Stimulated activated CD8-positive, alpha-beta memory T cell treated with anti-CD3 and anti-CD28 coated beads, Interleukin-4, amount 100 ng/mL, for 4 hours (primary cell): Measurements from ENCODE around the gene EFNB1.
"Not testable (repeated sequence)": the region's sequence is repeated elsewhere in the genome, so short reads cannot be mapped to it uniquely, and the experiment has no call there.

Experiments
- DNase-seq, 2 donors: peaks; one replicate each; pipeline ENCODE4 v3.0.0-alpha.2; 2020; ENCODE audit warnings: low read depth in 2 of 2, low spot score in 1 of 2

EFNB1 gene

GRCh38 chrX:68828740-68829581 is at the start of gene EFNB1:
TSS of gene EFNB1 (plus strand) at chrX:68829021. CDS start at chrX:68829777, 756 bp downstream.
- DNase-seq = peak; percentile 57 to 75

- DNase-seq = not testable (repeated sequence)
Observed at GRCh38 chrX:68781295-68781694, 47.5 kb upstream of the EFNB1 start.

- no peak for DNase-seq
Observed at GRCh38 chrX:68784816-68785215, 44.0 kb upstream of the EFNB1 start.

GRCh38 chrX:68786581-68786980 is 42.2 kb upstream of the EFNB1 start:
- DNase-seq = not testable (repeated sequence)

- DNase-seq = no peak
Observed at GRCh38 chrX:68789966-68790365, 38.9 kb upstream of the EFNB1 start.

- no peak for DNase-seq
Observed at GRCh38 chrX:68792083-68792482, 36.7 kb upstream of the EFNB1 start.

GRCh38 chrX:68794461-68794860 is 34.4 kb upstream of the EFNB1 start:
- DNase-seq = no peak

GRCh38 chrX:68795741-68796140 is 33.1 kb upstream of the EFNB1 start:
- DNase-seq = no peak

- DNase-seq = not testable (repeated sequence)
Observed at GRCh38 chrX:68798400-68798799, 30.4 kb upstream of the EFNB1 start.

- no peak for DNase-seq
Observed at GRCh38 chrX:68801737-68802290, 27.0 kb upstream of the EFNB1 start.

GRCh38 chrX:68807818-68808217 is 21.0 kb upstream of the EFNB1 start:
- no peak for DNase-seq

- no peak for DNase-seq
Observed at GRCh38 chrX:68808686-68809357, 20.0 kb upstream of the EFNB1 start.

GRCh38 chrX:68820476-68821110 is 8.2 kb upstream of the EFNB1 start:
- no peak for DNase-seq

- no peak for DNase-seq
Observed at GRCh38 chrX:68821616-68822015, 7.2 kb upstream of the EFNB1 start.

GRCh38 chrX:68822641-68823410 is 6.0 kb upstream of the EFNB1 start:
- DNase-seq = no peak

GRCh38 chrX:68823413-68824151 is 5.2 kb upstream of the EFNB1 start:
- DNase-seq = no peak

- DNase-seq = no peak
Observed at GRCh38 chrX:68824152-68824433, 4.7 kb upstream of the EFNB1 start.

- no peak for DNase-seq
Observed at GRCh38 chrX:68824565-68825125, 4.2 kb upstream of the EFNB1 start.

GRCh38 chrX:68826113-68826980 is 2.5 kb upstream of the EFNB1 start:
- no peak for DNase-seq
